OCI-LY1 (cell line): ENCODE measurements around the gene ZSCAN21.
"Not testable (repeated sequence)": the region's sequence is repeated elsewhere in the genome, so short reads cannot be mapped to it uniquely, and the experiment has no call there.

Experiments used
- H2AFZ ChIP-seq: fragments of 200-600 bp; sonication (generic), shearing (Covaris generic); 2 replicates; pipeline ENCODE4 v1.6.0; 2014; ENCODE audit warnings: antibody characterized with exemption, mild to moderate bottlenecking, low read length
- H3F3A ChIP-seq: fragments of 200-600 bp; sonication (generic), shearing (Covaris generic); 2 replicates; pipeline ENCODE4 v1.6.0; 2014; ENCODE audit warnings: mild to moderate bottlenecking, antibody characterized with exemption, low read length, moderate library complexity; ENCODE audit not compliant: insufficient read depth
- H3K27ac ChIP-seq: fragments of 200-600 bp; sonication (generic); 2 replicates; pipeline ENCODE4 v1.5.1; 2014; ENCODE audit warnings: low read length, mixed run types, mild to moderate bottlenecking, low read depth; ENCODE audit not compliant: poor library complexity, severe bottlenecking
- H3K27me3 ChIP-seq: fragments of 200-600 bp; sonication (generic); 2 replicates; pipeline ENCODE4 v1.6.0; 2014; ENCODE audit warnings: antibody characterized with exemption, mild to moderate bottlenecking, low read length, moderate library complexity; ENCODE audit not compliant: insufficient read depth
- H3K36me3 ChIP-seq: fragments of 200-600 bp; sonication (generic); 2 replicates; pipeline ENCODE4 v1.6.1; 2014; ENCODE audit warnings: mild to moderate bottlenecking, antibody characterized with exemption, low read length, moderate library complexity, mixed read lengths; ENCODE audit not compliant: insufficient read depth
- H3K4me1 ChIP-seq: fragments of 200-600 bp; sonication (generic); 2 replicates; pipeline ENCODE4 v1.5.1; 2014; ENCODE audit warnings: mild to moderate bottlenecking, low read length, moderate library complexity; ENCODE audit not compliant: insufficient read depth, severe bottlenecking
- H3K4me2 ChIP-seq: fragments of 200-600 bp; sonication (generic), shearing (Covaris generic); 2 replicates; pipeline ENCODE4 v1.6.1; 2014; ENCODE audit warnings: low read length
- H3K4me3 ChIP-seq: fragments of 200-600 bp; sonication (generic); 2 replicates; pipeline ENCODE4 v1.5.1; 2014; ENCODE audit warnings: low read length, low read depth, mild to moderate bottlenecking, mixed read lengths; ENCODE audit not compliant: poor library complexity, severe bottlenecking
- H3K79me2 ChIP-seq: fragments of 200-600 bp; shearing (Covaris generic); 2 replicates; pipeline ENCODE4 v1.6.1; 2016; ENCODE audit warnings: mixed run types, low read length, mixed read lengths; ENCODE audit not compliant: insufficient read depth
- H3K9ac ChIP-seq: fragments of 200-600 bp; sonication (generic), shearing (Covaris generic); 2 replicates; pipeline ENCODE4 v1.6.1; 2014; ENCODE audit warnings: mild to moderate bottlenecking, low read length, mixed read lengths
- H3K9me2 ChIP-seq: fragments of 200-600 bp; sonication (generic), shearing (Covaris generic); 2 replicates; pipeline ENCODE4 v1.6.1; 2014; ENCODE audit warnings: low read depth, mild to moderate bottlenecking, low read length, mixed read lengths
- H3K9me3 ChIP-seq: fragments of 200-600 bp; shearing (Covaris generic); 2 replicates; pipeline ENCODE4 v1.6.1; 2014; ENCODE audit warnings: low read length, mixed read lengths
- H4K20me1 ChIP-seq: fragments of 200-600 bp; sonication (generic), shearing (Covaris generic); 2 replicates; pipeline ENCODE4 v1.6.0; 2016; ENCODE audit warnings: mild to moderate bottlenecking, low read length; ENCODE audit not compliant: insufficient read depth
- EZH2 ChIP-seq: fragments of 200-600 bp; sonication (generic), shearing (Covaris generic); IDR thresholded peaks from 2 replicates; pipeline ENCODE4 v1.8.0; 2017; ENCODE audit warnings: borderline replicate concordance, mixed run types, mild to moderate bottlenecking, antibody characterized with exemption, low read length, moderate library complexity, mixed read lengths
- TF ChIP-seq, protein P1 (sequence below): fragments of 200-600 bp; sonication (generic), shearing (Covaris generic); IDR thresholded peaks from 2 replicates; pipeline ENCODE4 v1.5.1; 2017; ENCODE audit warnings: mild to moderate bottlenecking, antibody characterized with exemption, low read length, moderate library complexity, mixed read lengths

ZSCAN21 gene

DNA sequence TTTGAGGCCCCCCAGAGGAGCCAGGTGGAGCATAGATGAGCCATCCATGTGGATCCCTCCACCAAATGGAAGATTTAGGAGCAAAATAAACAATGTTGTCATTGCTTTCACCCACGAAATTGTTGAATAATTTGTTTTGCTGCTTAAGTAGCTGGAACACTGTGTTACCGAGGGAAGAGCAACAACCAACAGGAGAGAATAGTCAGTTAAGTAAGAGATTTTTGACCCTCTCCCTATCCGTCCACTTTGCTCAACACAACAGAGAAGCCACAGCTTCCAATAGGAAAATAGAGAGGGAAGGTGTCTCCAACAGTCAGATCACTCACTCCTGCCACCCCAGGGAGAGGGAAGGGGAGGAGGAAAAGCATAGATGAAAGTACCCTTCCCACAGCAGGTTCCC lies 38.1 kb upstream of the ZSCAN21 start:
- Histone ChIP-seq H4K20me1 (no peaks in the 10 kb centered on the region), H2AFZ (no peak overlapping the region), H3K4me1 (peaks cover 12% of the 10 kb centered on the region), H3K9me3 (no peaks in the 10 kb centered on the region), H3K36me3 (no peaks in the 10 kb centered on the region), H3K9me2 (no peaks in the 10 kb centered on the region), H3K79me2 (peaks cover 9% of the 10 kb centered on the region), H3K4me3 (no peak overlapping the region), H3K27me3 (peaks cover 4% of the 10 kb centered on the region; the same call in 1 of the 2 replicates), H3K27ac (no peak overlapping the region), H3K9ac (no peak overlapping the region), H3K4me2 (no peak overlapping the region), H3F3A (no peaks in the 10 kb centered on the region)
- no peak for TF ChIP-seq EZH2
- TF ChIP-seq, protein P1, sequence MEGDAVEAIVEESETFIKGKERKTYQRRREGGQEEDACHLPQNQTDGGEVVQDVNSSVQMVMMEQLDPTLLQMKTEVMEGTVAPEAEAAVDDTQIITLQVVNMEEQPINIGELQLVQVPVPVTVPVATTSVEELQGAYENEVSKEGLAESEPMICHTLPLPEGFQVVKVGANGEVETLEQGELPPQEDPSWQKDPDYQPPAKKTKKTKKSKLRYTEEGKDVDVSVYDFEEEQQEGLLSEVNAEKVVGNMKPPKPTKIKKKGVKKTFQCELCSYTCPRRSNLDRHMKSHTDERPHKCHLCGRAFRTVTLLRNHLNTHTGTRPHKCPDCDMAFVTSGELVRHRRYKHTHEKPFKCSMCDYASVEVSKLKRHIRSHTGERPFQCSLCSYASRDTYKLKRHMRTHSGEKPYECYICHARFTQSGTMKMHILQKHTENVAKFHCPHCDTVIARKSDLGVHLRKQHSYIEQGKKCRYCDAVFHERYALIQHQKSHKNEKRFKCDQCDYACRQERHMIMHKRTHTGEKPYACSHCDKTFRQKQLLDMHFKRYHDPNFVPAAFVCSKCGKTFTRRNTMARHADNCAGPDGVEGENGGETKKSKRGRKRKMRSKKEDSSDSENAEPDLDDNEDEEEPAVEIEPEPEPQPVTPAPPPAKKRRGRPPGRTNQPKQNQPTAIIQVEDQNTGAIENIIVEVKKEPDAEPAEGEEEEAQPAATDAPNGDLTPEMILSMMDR: no peak

DNA sequence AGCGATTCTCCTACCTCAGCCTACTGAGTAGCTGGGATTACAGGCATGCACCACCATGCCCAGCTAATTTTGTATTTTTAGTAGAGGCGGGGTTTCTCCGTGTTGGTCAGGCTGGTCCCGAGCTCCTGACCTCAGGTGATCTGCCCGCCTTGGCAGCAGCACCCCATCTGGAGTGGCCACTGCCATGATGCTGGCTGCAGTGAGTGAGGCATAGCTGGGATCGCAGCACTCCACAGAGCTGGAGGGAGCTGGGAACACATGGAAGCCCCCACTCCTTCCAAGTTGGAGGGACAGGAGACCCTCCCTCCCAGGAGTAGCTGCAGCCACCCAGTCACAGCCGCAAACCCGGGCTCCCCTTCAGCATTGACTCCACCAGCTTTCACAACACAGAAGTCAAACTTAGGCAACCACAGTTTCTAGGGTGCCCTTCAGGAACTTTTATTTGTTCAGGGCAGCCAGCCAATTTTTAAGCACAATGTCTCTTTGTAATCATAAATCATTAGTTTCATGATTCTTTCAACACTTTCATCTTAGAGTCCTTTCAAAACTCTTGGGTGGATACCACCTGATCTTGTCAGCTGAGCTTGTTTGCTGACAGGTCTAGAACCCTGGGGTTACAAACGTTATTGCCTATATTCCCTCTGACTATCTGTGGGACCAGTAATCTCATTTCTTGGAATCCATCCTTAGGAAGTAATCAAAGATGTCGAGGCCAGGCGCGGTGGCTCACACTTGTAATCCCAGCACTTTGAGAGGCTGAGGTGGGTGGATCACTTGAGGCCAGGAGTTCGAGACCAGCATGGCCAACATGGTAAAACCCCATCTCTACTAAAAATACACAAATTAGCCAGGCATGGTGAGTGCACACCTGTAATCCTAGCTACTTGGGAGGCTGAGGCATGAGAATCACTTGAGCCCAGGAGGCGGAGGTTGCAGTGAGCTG lies 36.9 kb upstream of the ZSCAN21 start:
- not testable (repeated sequence) for H3K4me2 ChIP-seq, H2AFZ ChIP-seq

DNA sequence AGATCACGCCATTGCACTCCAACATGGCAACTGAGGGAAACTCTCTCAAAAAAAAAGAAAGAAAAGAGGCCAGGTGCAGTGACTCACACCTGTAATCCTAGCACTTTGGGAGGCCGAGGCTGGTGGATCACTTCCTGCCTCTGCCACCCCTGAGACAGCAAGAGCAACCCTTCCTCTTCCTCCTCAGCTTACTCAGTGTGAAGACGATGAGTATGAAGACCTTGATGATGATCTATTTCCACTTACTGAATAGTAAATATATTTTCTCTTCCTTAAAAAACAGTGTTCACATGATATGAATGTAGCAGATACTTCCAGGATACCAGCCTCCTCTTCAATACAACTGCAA lies 36.3 kb upstream of the ZSCAN21 start:
- no peaks in the 10 kb centered on the region for H3K27me3 ChIP-seq
- H3K4me2 ChIP-seq: no peak overlapping the region
- H3K9me3 ChIP-seq: no peaks in the 10 kb centered on the region
- TF ChIP-seq EZH2: no peak
- TF ChIP-seq, protein P1: no peak
- no peak overlapping the region for H3K4me3 ChIP-seq
- peak overlapping the region; percentile 13; the same call in 1 of the 2 replicates for H2AFZ ChIP-seq
- H3K79me2 ChIP-seq: peaks cover 27% of the 10 kb centered on the region
- no peaks in the 10 kb centered on the region for H4K20me1 ChIP-seq
- no peak overlapping the region for H3K9ac ChIP-seq
- no peak overlapping the region for H3K27ac ChIP-seq
- no peaks in the 10 kb centered on the region for H3K9me2 ChIP-seq
- peaks cover 23% of the 10 kb centered on the region for H3K4me1 ChIP-seq
- no peaks in the 10 kb centered on the region; the same call in 1 of the 2 replicates for H3K36me3 ChIP-seq
- no peaks in the 10 kb centered on the region for H3F3A ChIP-seq

More for the DNA sequence above, 36.9 kb upstream of the ZSCAN21 start:
- H3K4me3 ChIP-seq, H3K27ac ChIP-seq, H4K20me1 ChIP-seq, H3F3A ChIP-seq, H3K27me3 ChIP-seq, H3K9me3 ChIP-seq, H3K36me3 ChIP-seq, H3K9me2 ChIP-seq, H3K9ac ChIP-seq: not testable (repeated sequence)
- Histone ChIP-seq H3K4me1 (peaks cover 19% of the 10 kb centered on the region), H3K79me2 (peaks cover 21% of the 10 kb centered on the region)
